Brain microvascular endothelial cell (primary cell): ENCODE results near the gene MAD1L1.
"Not testable (repeated sequence)": the region's sequence is repeated elsewhere in the genome, so short reads cannot be mapped to it uniquely, and the experiment has no call there.

Experiments used
- DNase-seq: peaks from one replicate; pipeline ENCODE4 v3.0.0-alpha.2; 2020
- H3K27ac ChIP-seq: fragments of 250-450 bp; sonication (Bioruptor Pico); 2 replicates; pipeline ENCODE4 v1.5.1; 2020; ENCODE audit warnings: mild to moderate bottlenecking, moderate library complexity
- H3K27me3 ChIP-seq: fragments of 250-450 bp; sonication (Bioruptor Pico); replicated peaks from 2 replicates; pipeline ENCODE4 v1.5.1; 2020; ENCODE audit warnings: mild to moderate bottlenecking
- H3K36me3 ChIP-seq: fragments of 250-450 bp; sonication (Bioruptor Pico); replicated peaks from 2 replicates; pipeline ENCODE4 v1.5.1; 2020; ENCODE audit warnings: mild to moderate bottlenecking
- H3K4me3 ChIP-seq: 2 replicates; pipeline ENCODE4 v1.5.1; 2011; ENCODE audit warnings: low read depth, mild to moderate bottlenecking, control low read depth, low read length, moderate library complexity
- CTCF ChIP-seq: IDR thresholded peaks from 2 replicates; pipeline ENCODE4 v1.5.1; 2011; ENCODE audit warnings: low read depth, mild to moderate bottlenecking, moderate library complexity, low read length, control low read depth, inconsistent platforms; ENCODE audit errors: missing control alignments
- in situ Hi-C: cut with HindIII; loops from 2 replicates; pipeline ENCODE4 v1.10.0; 2017; ENCODE audit warnings: low sequenced_read_pairs, low pct_ligation_motif_present

The MAD1L1 gene

GRCh38 chr7:1843271-1843861 is 389.4 kb downstream of the MAD1L1 start:
- Histone ChIP-seq H3K36me3 (no peaks in the 10 kb centered on the region), H3K4me3 (no peak overlapping the region), H3K27me3 (no peaks in the 10 kb centered on the region), H3K27ac (no peak overlapping the region)
- no peak for DNase-seq
- no peak for TF ChIP-seq CTCF
- in situ Hi-C loops = no loop called here

- no peaks in the 10 kb centered on the region for H3K36me3 ChIP-seq
- no peak for DNase-seq
- in situ Hi-C loops = no loop called here
Observed at GRCh38 chr7:1842321-1843221, 390.2 kb downstream of the MAD1L1 start.

GRCh38 chr7:1841286-1842021 is 391.3 kb downstream of the MAD1L1 start:
- H3K27ac ChIP-seq, in situ Hi-C loops, H3K36me3 ChIP-seq, H3K4me3 ChIP-seq, H3K27me3 ChIP-seq, DNase-seq: not testable (repeated sequence)

More at GRCh38 chr7:1842321-1843221, 390.2 kb downstream of the MAD1L1 start:
- Histone ChIP-seq H3K4me3 (no peak overlapping the region), H3K27ac (no peak overlapping the region), H3K27me3 (no peaks in the 10 kb centered on the region)
- TF ChIP-seq CTCF = no peak

GRCh38 chr7:1840744-1841143 is 392.0 kb downstream of the MAD1L1 start:
- in situ Hi-C loops, H3K4me3 ChIP-seq, H3K27ac ChIP-seq, H3K27me3 ChIP-seq, H3K36me3 ChIP-seq, DNase-seq: not testable (repeated sequence)

DNA sequence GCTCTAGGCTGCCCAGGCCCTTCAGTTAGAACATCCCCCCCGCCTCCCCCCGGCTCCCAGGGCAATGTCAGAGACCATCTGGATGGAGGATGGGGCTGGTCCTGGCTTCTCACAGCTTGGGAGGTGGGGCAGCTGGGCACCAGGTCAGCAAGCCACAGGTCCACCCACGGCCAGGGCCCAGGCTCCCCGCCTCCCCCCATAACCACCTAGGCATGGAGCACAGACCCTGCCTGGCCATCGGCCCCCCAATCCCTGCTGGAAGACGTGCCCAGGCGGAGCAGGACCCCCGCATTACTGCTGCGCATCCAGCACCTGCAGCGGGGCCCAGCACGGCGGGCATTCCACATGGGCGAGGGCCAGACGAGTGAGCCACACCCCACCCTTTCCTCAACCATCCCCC is 393.0 kb downstream of the MAD1L1 start:
- TF ChIP-seq CTCF = no peak
- H3K4me3 ChIP-seq = no peak overlapping the region
- no peaks in the 10 kb centered on the region for H3K27me3 ChIP-seq
- in situ Hi-C loops = no loop called here
- H3K27ac ChIP-seq = no peak overlapping the region
- DNase-seq = no peak
- H3K36me3 ChIP-seq = no peaks in the 10 kb centered on the region

DNA sequence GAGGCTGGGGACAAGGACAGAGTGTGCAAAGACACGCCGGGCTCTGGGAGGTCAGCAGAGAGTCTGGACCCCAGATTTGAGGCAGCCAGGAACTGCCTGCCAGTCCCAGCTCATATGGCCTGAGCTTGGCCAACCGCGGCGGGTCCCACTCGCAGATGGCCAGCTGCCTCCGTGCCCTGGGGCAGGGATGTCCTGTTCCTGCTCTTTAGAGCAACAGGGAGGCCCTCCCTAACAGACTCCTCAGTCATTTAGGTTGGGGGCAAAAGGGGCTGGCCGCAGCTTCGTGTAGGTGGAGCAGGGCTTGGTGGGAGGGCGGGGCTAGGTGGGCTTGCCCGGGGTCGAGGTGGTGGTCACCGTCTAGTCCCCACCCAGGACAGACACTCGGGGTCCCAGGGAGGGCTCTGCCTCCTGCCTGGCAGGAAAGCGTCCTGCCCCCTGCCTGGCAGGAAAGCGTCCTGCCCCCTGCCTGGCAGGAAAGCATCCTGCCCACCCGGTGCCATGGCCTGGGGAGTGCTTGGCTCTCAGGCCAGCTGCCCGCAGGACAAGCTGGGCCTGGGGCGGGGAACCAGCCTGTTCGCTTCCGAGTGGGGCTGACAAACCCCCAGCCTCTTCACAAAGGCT is 393.7 kb downstream of the MAD1L1 start:
- H3K27ac ChIP-seq, H3K36me3 ChIP-seq, H3K27me3 ChIP-seq, H3K4me3 ChIP-seq, in situ Hi-C loops, DNase-seq: not testable (repeated sequence)

DNA sequence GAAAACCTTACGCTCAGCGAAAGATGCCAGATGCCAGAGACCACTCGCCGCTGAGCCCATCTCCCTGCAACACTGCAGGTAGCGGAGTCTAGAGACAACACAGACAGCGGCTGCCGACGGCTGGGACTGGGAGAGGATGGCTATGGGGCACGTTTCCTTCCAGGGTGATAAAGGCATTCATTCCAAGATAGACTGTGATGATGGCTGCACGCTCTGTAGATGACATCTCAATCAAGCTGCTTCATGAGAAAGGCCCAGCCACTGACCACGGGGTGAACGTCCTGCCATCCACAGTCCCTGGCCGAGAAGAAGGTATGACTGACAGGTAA is 394.2 kb downstream of the MAD1L1 start:
- H3K36me3 ChIP-seq, DNase-seq, H3K27ac ChIP-seq, H3K27me3 ChIP-seq, H3K4me3 ChIP-seq, in situ Hi-C loops: not testable (repeated sequence)

DNA sequence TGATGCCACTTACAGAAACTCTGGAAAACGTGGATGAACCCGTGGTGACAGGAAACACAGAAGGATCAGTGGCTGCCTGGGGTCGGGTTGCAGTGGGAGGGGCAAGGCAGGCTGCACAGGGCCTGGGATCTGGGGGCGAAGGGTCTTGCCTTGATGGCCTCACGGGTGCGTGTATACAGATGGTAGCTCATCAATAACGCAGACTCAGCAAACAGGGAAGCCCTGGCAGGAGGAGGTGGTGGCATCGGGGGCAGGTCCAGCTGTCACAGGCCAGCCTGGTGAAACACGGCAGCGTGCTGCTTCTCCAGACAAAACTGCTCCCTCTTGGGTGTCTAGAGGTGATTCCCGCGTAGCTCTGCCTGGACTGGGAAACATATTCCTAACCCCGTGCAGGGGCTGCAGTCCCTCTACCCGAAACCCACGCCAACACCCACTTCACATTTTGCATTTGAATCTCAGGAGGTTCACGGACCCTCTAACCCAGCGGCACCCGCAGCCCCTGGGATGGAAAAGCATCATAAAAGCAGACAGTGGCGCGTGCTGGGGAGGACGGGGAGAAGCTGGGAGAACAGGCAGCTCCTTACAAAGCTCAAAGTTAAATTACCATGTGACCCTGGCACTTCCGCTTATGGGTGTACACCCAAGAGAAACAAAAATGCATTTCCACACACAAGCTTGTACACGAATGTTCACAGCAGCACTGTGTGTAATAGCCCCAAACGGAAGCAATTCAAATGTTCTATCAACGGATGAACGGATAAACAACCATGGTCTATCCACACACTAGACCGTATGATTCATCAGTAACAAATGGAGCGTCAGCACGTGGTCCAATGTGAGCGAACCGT is 394.8 kb downstream of the MAD1L1 start:
- H3K36me3 ChIP-seq, H3K4me3 ChIP-seq, H3K27ac ChIP-seq, in situ Hi-C loops, DNase-seq, H3K27me3 ChIP-seq: not testable (repeated sequence)

- H3K4me3 ChIP-seq, H3K27me3 ChIP-seq, DNase-seq, H3K27ac ChIP-seq, H3K36me3 ChIP-seq, in situ Hi-C loops: not testable (repeated sequence)
Observed at GRCh38 chr7:1831933-1832535, 400.7 kb downstream of the MAD1L1 start.

GRCh38 chr7:1831471-1831870 is 401.3 kb downstream of the MAD1L1 start:
- H3K27ac ChIP-seq, DNase-seq, in situ Hi-C loops, H3K36me3 ChIP-seq, H3K27me3 ChIP-seq, H3K4me3 ChIP-seq: not testable (repeated sequence)
